HG03442 (cell line): ENCODE measurements around the gene WRAP73.

ENCODE experiments used
- ATAC-seq: cut with Tn5 transposase; IDR thresholded peaks from one replicate; pipeline ENCODE4 v1.9.1; 2021; ENCODE audit warnings: mild to moderate bottlenecking, moderate library complexity; ENCODE audit not compliant: unreplicated experiment

WRAP73 gene

GRCh38 chr1:3649342-3650247, at the start of gene WRAP73:
WRAP73 (minus strand) TSS chr1:3650103; CDS start chr1:3649999, 104 bp downstream.
- peak; percentile 72 for ATAC-seq

DNA sequence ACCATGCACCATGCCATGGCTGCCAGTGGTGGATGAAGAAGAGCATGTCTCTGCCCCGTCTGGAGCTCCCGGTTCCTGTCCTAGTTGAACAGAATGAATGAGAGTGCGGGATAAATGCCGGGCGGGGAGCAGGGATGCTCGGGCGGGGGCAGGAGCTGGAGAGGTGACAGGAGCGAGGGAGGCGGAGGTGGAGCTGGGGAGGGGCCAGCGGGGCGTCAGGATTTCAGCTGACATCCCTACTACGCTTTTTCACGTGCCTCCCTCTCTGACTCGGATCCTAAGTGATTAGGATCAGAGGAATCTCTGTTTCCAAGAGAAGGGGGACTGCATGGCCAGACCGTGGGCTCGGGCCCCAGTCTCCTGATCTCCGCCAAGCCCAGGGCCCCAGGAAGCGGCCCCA, 49.7 kb upstream of the WRAP73 start:
- no peak for ATAC-seq

DNA sequence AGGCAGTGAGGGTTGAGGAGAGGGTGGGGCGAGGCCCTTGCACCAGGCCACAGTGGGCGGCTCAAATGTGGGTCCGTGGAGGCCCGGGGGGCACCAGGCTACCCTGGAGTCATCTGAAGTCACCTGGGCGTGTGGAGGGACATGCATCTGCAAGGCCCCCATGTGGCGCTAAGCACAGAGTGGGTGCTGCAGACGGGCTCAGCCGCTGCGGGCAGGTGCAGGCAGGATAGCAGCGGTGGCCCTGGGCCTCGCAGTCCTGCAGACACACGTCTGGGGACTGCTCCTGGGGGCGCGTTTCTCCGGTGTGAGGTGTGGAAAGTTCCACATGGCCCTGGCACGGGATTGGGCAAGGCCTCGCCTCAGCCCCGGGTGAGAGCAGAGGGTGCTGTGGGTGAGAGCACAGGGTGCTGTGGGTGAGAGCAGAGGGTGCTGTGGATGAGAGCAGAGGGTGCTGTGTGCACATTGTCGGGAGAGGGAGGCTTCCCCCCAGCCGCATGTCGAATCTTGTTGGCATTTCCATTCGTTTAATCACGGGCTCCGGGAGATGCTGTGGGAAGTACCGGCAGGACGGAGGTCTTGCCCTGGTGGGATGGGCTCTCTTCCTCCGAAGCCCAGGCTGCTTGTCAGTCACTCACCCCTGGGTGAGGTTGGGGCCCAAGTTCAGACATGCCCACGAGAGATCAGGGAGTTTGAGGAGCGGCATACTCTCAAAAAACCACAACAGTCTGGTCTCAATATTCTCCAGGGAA, 48.9 kb upstream of the WRAP73 start:
- ATAC-seq: no peak

DNA sequence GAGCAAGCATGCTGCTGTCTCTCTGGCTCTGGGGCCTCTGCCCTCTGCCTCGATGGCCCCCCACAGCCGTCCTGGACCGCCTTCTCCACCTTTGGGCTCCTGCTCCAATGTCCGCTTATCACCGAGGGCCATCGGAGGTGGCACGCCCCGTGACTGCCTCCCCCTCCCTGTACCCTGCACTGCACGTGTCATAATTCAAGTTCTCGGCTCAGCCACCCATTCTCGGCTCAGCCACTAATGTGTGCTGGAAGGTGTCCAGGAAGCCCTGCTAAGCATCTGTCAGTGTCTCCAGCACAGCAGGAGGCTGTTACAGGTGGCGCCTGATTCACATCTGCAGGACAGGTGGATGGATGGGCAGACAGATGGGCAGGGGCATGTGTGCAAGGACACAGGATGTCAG, 47.9 kb upstream of the WRAP73 start:
- ATAC-seq: no peak

DNA sequence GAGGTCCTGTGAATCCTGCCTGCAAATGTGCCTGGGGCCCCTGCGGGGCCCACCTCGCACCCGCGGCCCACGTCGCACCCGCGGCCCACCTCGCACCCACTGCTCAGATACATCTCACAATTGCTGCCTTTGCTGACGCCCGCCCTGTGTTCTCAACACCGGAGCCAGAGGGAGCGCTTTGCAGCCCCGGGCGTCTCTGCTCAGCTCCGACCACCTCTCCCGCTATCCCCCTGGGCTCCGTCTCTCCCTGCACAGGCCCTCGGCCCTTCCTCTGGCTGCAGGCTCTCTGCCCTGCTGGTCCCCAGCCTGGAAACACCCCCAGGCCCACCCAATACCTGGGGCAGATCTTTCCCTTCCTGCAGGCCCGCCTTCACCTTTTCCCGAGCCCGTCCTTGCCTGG, 47.2 kb upstream of the WRAP73 start:
- no peak for ATAC-seq

DNA sequence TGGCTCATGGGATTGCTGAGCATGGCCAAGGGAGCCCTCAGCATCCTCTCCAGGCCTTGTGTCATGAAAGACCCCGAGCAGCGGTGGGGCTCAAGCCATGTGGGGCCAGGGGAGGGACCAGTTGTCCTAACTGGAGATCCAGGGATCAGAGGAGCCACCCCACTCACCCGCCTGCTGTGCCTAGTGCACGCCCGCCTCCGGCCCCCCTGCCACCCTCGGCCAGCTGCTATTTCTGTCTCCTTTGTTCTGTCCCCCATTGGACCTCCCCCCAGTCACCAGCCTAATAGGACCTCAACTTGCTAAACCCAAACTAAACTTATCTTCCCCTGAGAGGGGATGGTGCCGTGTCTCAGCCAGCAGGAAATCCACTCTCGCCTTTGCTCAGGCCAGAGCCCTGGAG, 46.8 kb upstream of the WRAP73 start:
- no peak for ATAC-seq

GRCh38 chr1:3695326-3696217, 45.7 kb upstream of the WRAP73 start:
- ATAC-seq: no peak

- no peak for ATAC-seq
These were observed 43.4 kb upstream of the WRAP73 start for GRCh38 chr1:3693321-3693720.

GRCh38 chr1:3692598-3692997, 42.7 kb upstream of the WRAP73 start:
- no peak for ATAC-seq

- ATAC-seq: no peak
These were observed 41.7 kb upstream of the WRAP73 start for GRCh38 chr1:3691421-3692204.

GRCh38 chr1:3690282-3691065, 40.6 kb upstream of the WRAP73 start:
- no peak for ATAC-seq

GRCh38 chr1:3689138-3689750, 39.3 kb upstream of the WRAP73 start:
- no peak for ATAC-seq

DNA sequence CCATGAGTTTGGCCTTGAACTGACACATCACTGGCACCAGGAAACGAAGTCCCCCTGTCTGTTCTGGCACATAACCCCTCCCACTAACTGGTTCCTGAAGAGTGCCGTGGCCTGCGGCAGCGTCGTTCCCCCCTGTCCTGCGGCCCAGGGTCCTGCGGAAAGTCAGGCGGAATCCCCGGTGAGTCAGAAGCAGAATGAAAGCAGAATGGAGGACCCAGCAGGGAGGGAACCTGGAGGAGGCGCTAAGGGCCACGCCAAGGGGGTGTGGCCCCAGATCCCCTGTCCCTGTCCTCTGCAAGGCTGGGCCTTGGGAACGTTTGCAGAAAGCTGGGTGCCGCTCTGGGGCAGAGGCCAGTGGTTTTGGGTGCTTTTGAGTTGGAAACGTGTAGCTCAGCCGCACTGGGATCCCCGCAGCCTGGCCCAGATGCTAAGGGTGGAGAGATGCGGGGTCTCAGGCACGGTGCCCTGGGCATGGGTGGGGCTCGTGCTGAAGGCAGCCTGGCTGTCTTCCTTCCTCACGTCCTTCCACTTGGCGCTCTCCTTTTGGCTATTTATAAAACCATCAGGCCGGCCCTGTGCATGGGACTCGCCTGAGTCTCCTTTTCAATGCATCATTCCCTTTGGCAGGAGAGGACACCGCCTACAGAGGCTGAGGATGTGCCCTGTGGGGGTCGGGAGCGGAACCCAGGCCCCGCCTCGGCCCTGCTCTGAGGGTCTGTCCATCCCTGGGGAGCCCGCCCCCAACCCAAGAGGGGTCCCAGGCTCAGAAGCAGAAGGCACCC, 38.6 kb upstream of the WRAP73 start:
- no peak for ATAC-seq

GRCh38 chr1:3687504-3687903, 37.6 kb upstream of the WRAP73 start:
- no peak for ATAC-seq

GRCh38 chr1:3685906-3686305, 36.0 kb upstream of the WRAP73 start:
- no peak for ATAC-seq

- ATAC-seq: no peak
These were observed 35.3 kb upstream of the WRAP73 start for GRCh38 chr1:3685222-3685621.

GRCh38 chr1:3683992-3684391, 34.1 kb upstream of the WRAP73 start:
- no peak for ATAC-seq

DNA sequence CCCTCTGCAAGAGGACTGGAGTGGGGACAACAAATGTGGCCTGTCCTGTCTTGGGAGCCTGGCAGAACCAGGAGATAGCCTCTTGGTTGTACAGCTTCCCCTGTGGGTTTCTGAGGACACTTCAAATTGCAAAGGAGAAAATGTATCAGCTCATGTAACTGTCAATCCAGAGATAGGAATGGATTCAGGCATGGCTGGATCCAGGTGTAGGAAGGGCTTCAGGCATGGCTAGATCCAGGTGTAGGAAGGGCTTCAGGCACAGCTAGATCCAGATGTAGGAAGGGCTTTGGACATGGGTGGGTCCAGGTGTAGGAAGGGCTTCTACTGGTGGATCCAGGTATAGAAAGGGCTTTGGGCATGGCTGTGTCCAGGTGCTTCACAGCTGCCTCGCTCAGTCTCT, 33.3 kb upstream of the WRAP73 start:
- ATAC-seq: no peak
